NCI-H2196 (cell line): Measurements from ENCODE around the gene MAU2.

Experiments
- DNase-seq: peaks from one replicate; lab custom pipeline; 2025; ENCODE audit not compliant: unreplicated experiment; lab: John Stamatoyannopoulos, UW

MAU2 gene

DNA sequence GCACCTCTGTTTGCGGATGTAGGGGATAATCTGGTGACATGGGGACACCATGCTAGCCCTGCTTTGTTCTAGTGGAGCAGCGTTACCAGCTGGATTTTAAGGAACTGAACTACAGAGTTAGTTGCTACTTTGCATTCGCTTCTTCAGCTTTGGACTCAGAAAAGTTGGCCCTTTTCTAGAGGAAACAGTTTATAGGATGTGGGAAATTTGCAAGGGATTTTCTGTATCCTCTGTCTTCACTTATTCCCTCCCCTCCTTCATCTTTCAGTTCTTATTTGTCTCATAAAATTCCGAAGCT, 87.0 kb downstream of the MAU2 start:
- DNase-seq: no peak
